Stimulated activated naive CD8-positive, alpha-beta T cell treated with anti-CD3 and anti-CD28 coated beads, Interleukin-15, amount 100 ng/mL, for 72 hours (primary cell): ENCODE measurements around the gene GRIN3B.
A peak's percentile ranks its signal among the peaks of the same experiment; 100 is the strongest.

Experiments used
- ATAC-seq: fragments of 150-1000 bp; cut with Tn5 transposase; 2 replicates; pipeline ENCODE4 v1.10.0; 2021; ENCODE audit warnings: mild to moderate bottlenecking, moderate library complexity
- DNase-seq, 2 donors: peaks; one replicate each; pipeline ENCODE4 v3.0.0; 2021 to 2022
- H3K27ac Mint-ChIP-seq, 2 donors: one replicate each; pipeline ENCODE4 v1.8.0; 2022; ENCODE audit warnings: mild to moderate bottlenecking in 2 of 2, mixed read lengths in 2 of 2, moderate library complexity in 2 of 2
- H3K27me3 Mint-ChIP-seq: one replicate; pipeline ENCODE4 v1.8.0; 2022; ENCODE audit warnings: mixed read lengths
- H3K4me1 Mint-ChIP-seq: one replicate; pipeline ENCODE4 v1.8.0; 2022; ENCODE audit warnings: mild to moderate bottlenecking, mixed read lengths
- H3K4me3 Mint-ChIP-seq, 2 donors: one replicate each; pipeline ENCODE4 v1.8.0; 2022; ENCODE audit warnings: mild to moderate bottlenecking in 2 of 2, mixed read lengths in 2 of 2, moderate library complexity in 1 of 2
- H3K9me3 Mint-ChIP-seq, 2 donors: one replicate each; pipeline ENCODE4 v1.8.0; 2022; ENCODE audit warnings: mixed read lengths in 2 of 2

Gene GRIN3B

DNA sequence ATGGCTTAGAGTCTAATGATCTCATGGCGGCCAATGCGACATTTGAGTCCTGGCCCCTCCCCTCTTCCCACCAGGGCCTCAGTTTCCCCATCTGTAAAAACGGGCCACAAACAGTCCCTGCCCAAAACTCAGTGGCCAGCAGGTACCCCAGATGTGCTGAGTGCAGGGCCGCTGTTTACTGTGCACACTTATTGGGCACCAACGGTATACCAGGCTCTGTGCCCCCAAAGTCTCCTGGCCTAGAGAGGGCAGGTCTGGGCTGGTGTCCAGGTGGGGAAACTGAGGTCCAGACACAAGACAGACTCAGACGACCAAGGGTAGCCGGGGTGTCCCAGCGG is 39.6 kb upstream of the GRIN3B start:
- no peak overlapping the region for H3K4me3 Mint-ChIP-seq
- H3K27ac Mint-ChIP-seq, result no peak overlapping the region
- no peak for ATAC-seq
- H3K27me3 Mint-ChIP-seq, result no peaks in the 10 kb centered on the region
- H3K4me1 Mint-ChIP-seq, result peaks cover 10% of the 10 kb centered on the region
- no peak for DNase-seq
- H3K9me3 Mint-ChIP-seq, result peaks cover 4 to 10% of the 10 kb centered on the region in 2 donors

- no peak for ATAC-seq
- H3K4me3 Mint-ChIP-seq, result no peak overlapping the region
- peak overlapping the region in 1 of 2 donors; percentile 5 for H3K27ac Mint-ChIP-seq
- H3K4me1 Mint-ChIP-seq, result peaks cover 10% of the 10 kb centered on the region
- no peaks in the 10 kb centered on the region for H3K27me3 Mint-ChIP-seq
- peaks cover 4 to 10% of the 10 kb centered on the region in 2 donors for H3K9me3 Mint-ChIP-seq
- DNase-seq, result no peak
These were observed 38.2 kb upstream of the GRIN3B start for GRCh38 chr19:961866-962620.

GRCh38 chr19:962683-963400 is 37.4 kb upstream of the GRIN3B start:
- H3K27me3 Mint-ChIP-seq, result no peaks in the 10 kb centered on the region
- DNase-seq (no peak), ATAC-seq (no peak)
- no peak overlapping the region for H3K4me3 Mint-ChIP-seq
- no peak overlapping the region for H3K27ac Mint-ChIP-seq
- H3K9me3 Mint-ChIP-seq, result peaks cover 4 to 10% of the 10 kb centered on the region in 2 donors
- H3K4me1 Mint-ChIP-seq, result peaks cover 10% of the 10 kb centered on the region

DNA sequence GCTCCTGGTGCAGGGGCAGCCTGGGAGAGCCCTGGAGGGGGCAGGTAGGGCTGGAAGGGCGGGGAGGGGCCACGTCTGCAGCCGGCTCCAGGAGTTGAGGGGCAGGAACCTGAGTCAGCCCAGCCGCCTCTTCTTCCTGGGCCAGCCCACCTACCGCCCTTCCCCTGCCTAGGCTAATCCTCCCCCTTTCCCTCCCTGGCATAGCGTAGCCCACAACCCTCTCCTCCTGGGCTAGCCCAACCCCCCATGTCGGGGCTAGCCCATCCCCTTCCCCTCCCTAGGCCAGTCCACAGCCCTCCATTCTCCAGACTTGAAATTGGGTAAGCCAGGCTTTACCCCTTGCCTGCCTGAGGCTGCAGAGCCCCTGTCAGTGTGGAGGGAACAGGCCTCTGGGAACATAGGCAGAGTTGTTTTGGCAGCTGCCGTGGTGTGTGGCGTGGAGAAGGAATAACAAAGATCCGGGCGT is 36.7 kb upstream of the GRIN3B start:
- Mint-ChIP-seq H3K9me3 (peaks cover 4 to 10% of the 10 kb centered on the region in 2 donors), H3K4me3 (no peak overlapping the region), H3K4me1 (peaks cover 10% of the 10 kb centered on the region), H3K27ac (no peak overlapping the region), H3K27me3 (no peaks in the 10 kb centered on the region)
- ATAC-seq (no peak), DNase-seq (no peak)

- ATAC-seq, result no peak
- Mint-ChIP-seq H3K4me1 (peaks cover 5% of the 10 kb centered on the region), H3K27ac (no peak overlapping the region), H3K27me3 (no peaks in the 10 kb centered on the region), H3K4me3 (no peak overlapping the region), H3K9me3 (peaks cover 4 to 10% of the 10 kb centered on the region in 2 donors)
- DNase-seq, result no peak
These were observed 36.1 kb upstream of the GRIN3B start for GRCh38 chr19:964116-964520.

- H3K9me3 Mint-ChIP-seq, result peaks cover 4 to 10% of the 10 kb centered on the region in 2 donors
- DNase-seq (no peak), ATAC-seq (no peak)
- H3K27me3 Mint-ChIP-seq, result no peaks in the 10 kb centered on the region
- H3K4me1 Mint-ChIP-seq, result peaks cover 5% of the 10 kb centered on the region
- H3K4me3 Mint-ChIP-seq, result no peak overlapping the region
- no peak overlapping the region for H3K27ac Mint-ChIP-seq
These were observed 35.2 kb upstream of the GRIN3B start for GRCh38 chr19:964761-965694.

GRCh38 chr19:966485-967088 is 33.6 kb upstream of the GRIN3B start:
- Mint-ChIP-seq H3K4me3 (no peak overlapping the region), H3K27me3 (no peaks in the 10 kb centered on the region), H3K27ac (no peak overlapping the region), H3K9me3 (peaks cover 9 to 17% of the 10 kb centered on the region in 2 donors), H3K4me1 (peaks cover 5% of the 10 kb centered on the region)
- ATAC-seq (no peak), DNase-seq (no peak)

DNA sequence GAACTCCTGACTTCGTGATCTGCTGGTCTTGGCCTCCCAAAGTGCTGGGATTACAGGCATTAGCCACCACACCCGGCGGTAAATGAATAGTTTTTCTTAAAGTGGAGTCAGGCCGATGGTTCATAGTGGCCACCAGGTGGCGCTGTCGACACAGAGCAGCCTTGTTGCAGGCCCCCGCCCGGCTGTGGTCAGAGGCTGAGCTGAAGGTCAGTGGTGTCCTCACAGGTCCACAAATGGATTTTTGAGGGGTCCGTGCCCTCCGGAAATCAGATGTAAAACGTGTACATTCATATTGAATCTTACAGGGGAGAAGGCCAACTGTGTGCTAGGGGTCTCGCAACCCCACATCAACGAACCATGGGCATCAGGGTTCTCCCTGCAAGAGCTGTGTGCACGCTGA is 29.5 kb upstream of the GRIN3B start:
- H3K27me3 Mint-ChIP-seq, result no peaks in the 10 kb centered on the region
- no peak for ATAC-seq
- H3K4me3 Mint-ChIP-seq, result peak overlapping the region in 1 of 2 donors; percentile 41
- DNase-seq, result no peak
- peaks cover 5 to 6% of the 10 kb centered on the region in 2 donors for H3K9me3 Mint-ChIP-seq
- H3K4me1 Mint-ChIP-seq, result no peaks in the 10 kb centered on the region
- H3K27ac Mint-ChIP-seq, result peak overlapping the region in 1 of 2 donors; percentile 93

GRCh38 chr19:971795-972194 is 28.4 kb upstream of the GRIN3B start:
- peaks cover 5 to 6% of the 10 kb centered on the region in 2 donors for H3K9me3 Mint-ChIP-seq
- H3K27ac Mint-ChIP-seq, result no peak overlapping the region
- ATAC-seq, result no peak
- no peaks in the 10 kb centered on the region for H3K27me3 Mint-ChIP-seq
- H3K4me1 Mint-ChIP-seq, result no peaks in the 10 kb centered on the region
- no peak overlapping the region for H3K4me3 Mint-ChIP-seq
- no peak for DNase-seq

DNA sequence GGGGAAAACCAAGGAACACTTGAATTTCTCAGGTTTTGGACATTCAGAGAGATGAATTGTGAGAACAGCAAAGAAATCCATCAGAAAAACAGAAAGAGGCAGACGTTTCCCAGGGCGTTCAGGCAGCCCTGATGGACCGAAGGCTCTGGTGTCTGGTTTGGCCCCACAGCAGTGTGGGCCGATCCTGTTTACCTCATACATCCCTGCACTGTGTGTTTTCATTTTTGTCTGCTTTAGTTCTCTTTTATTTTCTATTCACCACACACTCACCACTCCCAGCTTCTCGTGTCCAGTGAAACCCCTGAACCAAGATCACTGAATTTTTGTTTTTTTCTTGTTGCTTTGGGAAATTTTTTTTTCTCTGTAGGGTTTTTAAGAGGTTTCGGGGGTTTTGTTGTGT is 27.9 kb upstream of the GRIN3B start:
- no peaks in the 10 kb centered on the region for H3K27me3 Mint-ChIP-seq
- DNase-seq (no peak), ATAC-seq (no peak)
- peaks cover 5 to 6% of the 10 kb centered on the region in 2 donors for H3K9me3 Mint-ChIP-seq
- no peaks in the 10 kb centered on the region for H3K4me1 Mint-ChIP-seq
- no peak overlapping the region for H3K4me3 Mint-ChIP-seq
- H3K27ac Mint-ChIP-seq, result no peak overlapping the region

DNA sequence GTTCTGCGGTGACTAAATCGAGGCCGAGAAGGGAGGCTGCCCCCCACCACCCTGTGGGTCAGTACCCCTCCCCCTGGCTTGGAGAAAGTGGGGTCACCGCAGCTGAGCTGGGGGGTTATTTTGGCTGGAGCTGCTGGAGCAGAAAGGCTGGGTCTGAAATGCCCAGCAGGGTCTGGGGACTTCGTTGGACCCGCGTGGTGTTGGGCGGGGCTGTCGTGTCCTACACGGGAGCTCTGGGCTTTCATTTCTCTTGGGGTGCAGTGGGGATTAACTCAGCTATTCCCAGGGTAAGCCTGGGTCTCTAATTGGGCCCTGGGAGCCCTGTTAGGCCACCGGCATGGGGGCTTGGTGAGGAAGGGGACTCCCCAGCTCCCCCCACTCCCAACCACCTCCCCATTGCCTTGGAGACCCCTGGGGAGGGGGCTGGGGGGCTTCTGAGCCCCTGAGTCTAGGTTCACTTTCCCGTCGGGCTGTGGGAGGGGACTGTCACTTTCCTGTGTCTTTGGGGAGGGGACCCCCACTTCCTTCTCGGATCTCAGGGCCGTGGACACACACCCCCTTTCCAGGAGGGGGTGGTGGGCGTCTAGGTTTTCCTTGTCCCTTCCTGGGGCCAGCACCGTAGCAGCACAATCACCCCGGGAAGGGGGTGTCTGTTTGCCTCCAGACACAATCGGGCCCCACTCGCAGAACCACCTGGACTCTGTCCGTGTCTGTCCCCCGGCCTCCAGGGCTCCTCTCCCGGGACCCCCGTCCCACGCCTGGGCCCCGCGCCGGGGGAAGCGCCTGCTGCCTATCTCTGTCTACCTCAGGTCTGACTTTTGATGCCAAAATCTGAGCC is 26.3 kb upstream of the GRIN3B start:
- H3K27ac Mint-ChIP-seq, result no peak overlapping the region
- peaks cover 5 to 6% of the 10 kb centered on the region in 2 donors for H3K9me3 Mint-ChIP-seq
- no peaks in the 10 kb centered on the region for H3K4me1 Mint-ChIP-seq
- no peak for DNase-seq
- no peaks in the 10 kb centered on the region for H3K27me3 Mint-ChIP-seq
- ATAC-seq, result no peak
- no peak overlapping the region for H3K4me3 Mint-ChIP-seq

- DNase-seq (no peak), ATAC-seq (no peak)
- Mint-ChIP-seq H3K4me1 (no peaks in the 10 kb centered on the region), H3K9me3 (peaks cover 5 to 6% of the 10 kb centered on the region in 2 donors), H3K27ac (no peak overlapping the region), H3K27me3 (no peaks in the 10 kb centered on the region), H3K4me3 (no peak overlapping the region)
These were observed 25.5 kb upstream of the GRIN3B start for GRCh38 chr19:974564-975257.

DNA sequence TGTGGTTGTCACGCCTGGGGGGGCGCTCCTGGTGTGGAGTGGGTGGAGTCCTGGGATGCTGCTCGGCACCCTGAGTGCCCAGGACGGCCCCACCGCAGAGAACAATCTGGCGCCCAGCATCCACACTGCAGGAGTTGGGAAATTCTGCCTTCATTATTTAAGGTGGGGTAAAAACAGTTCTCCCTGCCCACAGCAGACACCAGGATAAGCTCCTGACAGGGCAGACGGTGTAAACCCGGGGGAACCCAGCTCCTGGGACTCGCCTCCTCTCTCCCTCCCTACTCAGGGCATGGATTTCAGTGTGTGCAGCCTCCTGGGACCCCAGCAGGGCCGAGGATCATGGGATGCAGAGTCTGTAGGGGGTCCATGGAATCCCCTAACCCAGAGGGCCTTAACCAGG is 23.7 kb upstream of the GRIN3B start:
- Mint-ChIP-seq H3K27me3 (no peaks in the 10 kb centered on the region), H3K4me1 (no peaks in the 10 kb centered on the region), H3K9me3 (no peaks in the 10 kb centered on the region), H3K27ac (no peak overlapping the region), H3K4me3 (no peak overlapping the region)
- ATAC-seq, result no peak
- no peak for DNase-seq

GRCh38 chr19:977058-977464 is 23.2 kb upstream of the GRIN3B start:
- Mint-ChIP-seq H3K4me1 (no peaks in the 10 kb centered on the region), H3K4me3 (no peak overlapping the region), H3K27ac (no peak overlapping the region), H3K27me3 (no peaks in the 10 kb centered on the region), H3K9me3 (no peaks in the 10 kb centered on the region)
- DNase-seq, result no peak
- ATAC-seq, result no peak
